CD8-positive, alpha-beta memory T cell (primary cell): Measurements from ENCODE around the gene PALM2AKAP2. TPM values are rescaled to one million over a fixed set of nuclear protein-coding genes. Genes with fewer than 3 reads are reported as not detected.

Experiments used
- CTCF ChIA-PET: fragments of 350-600 bp; sonication (Branson Sonifier 250); formaldehyde crosslinking; loops from one replicate; lab custom pipeline; 2021; ENCODE audit warnings: antibody characterized with exemption; lab: Charles Lee
- POLR2A ChIA-PET: fragments of 350-600 bp; sonication (Branson Sonifier 250); formaldehyde crosslinking; loops from one replicate; lab custom pipeline; 2021; ENCODE audit warnings: antibody characterized with exemption; lab: Charles Lee
- DNase-seq, 5 donors: peaks; one replicate each; pipeline versions ENCODE4 v3.0.0 to v3.0.0-alpha.2; 2020 to 2022; ENCODE audit warnings: mixed read lengths in 1 of 5
- H3K27ac ChIP-seq: one replicate; pipeline ENCODE4 v1.7.0; 2013; ENCODE audit warnings: low read depth, mild to moderate bottlenecking, low read length, moderate library complexity
- H3K27me3 ChIP-seq: 2 replicates; pipeline ENCODE4 v1.7.0; 2013; ENCODE audit warnings: low read length, mild to moderate bottlenecking; ENCODE audit not compliant: insufficient read depth, poor library complexity, severe bottlenecking
- H3K36me3 ChIP-seq: 2 replicates; pipeline ENCODE4 v1.7.0; 2013; ENCODE audit warnings: mild to moderate bottlenecking, low read length, moderate library complexity; ENCODE audit not compliant: insufficient read depth
- H3K4me1 ChIP-seq: 2 replicates; pipeline ENCODE4 v1.7.0; 2013; ENCODE audit warnings: mild to moderate bottlenecking, low read length, moderate library complexity; ENCODE audit not compliant: insufficient read depth
- H3K4me3 ChIP-seq: 2 replicates; pipeline ENCODE4 v1.7.0; 2013; ENCODE audit warnings: mild to moderate bottlenecking, low read length
- H3K9me3 ChIP-seq: 2 replicates; pipeline ENCODE4 v1.7.0; 2013; ENCODE audit warnings: mild to moderate bottlenecking, low read length
- H3K27ac Mint-ChIP-seq, 8 donors: one replicate each; pipeline ENCODE4 v1.8.0; 2020 to 2021; ENCODE audit warnings: mixed read lengths in 8 of 8, mild to moderate bottlenecking in 6 of 8, inconsistent platforms in 3 of 8, moderate library complexity in 3 of 8
- H3K27me3 Mint-ChIP-seq, 2 donors: one replicate each; pipeline ENCODE4 v1.8.0; 2020 to 2021; ENCODE audit warnings: mixed read lengths in 2 of 2, mild to moderate bottlenecking in 1 of 2, moderate library complexity in 1 of 2
- H3K36me3 Mint-ChIP-seq, 3 donors: one replicate each; pipeline ENCODE4 v1.8.0; 2020 to 2021; ENCODE audit warnings: mixed read lengths in 3 of 3, inconsistent platforms in 1 of 3, mild to moderate bottlenecking in 1 of 3
- H3K4me1 Mint-ChIP-seq, 3 donors: one replicate each; pipeline ENCODE4 v1.8.0; 2020 to 2021; ENCODE audit warnings: mixed read lengths in 3 of 3, inconsistent platforms in 1 of 3, mild to moderate bottlenecking in 1 of 3
- H3K4me3 Mint-ChIP-seq, 7 donors: one replicate each; pipeline ENCODE4 v1.8.0; 2020 to 2021; ENCODE audit warnings: mixed read lengths in 7 of 7, mild to moderate bottlenecking in 6 of 7, moderate library complexity in 4 of 7, inconsistent platforms in 2 of 7
- H3K9me3 Mint-ChIP-seq, 5 donors: one replicate each; pipeline ENCODE4 v1.8.0; 2020 to 2022; ENCODE audit warnings: mixed read lengths in 5 of 5, mild to moderate bottlenecking in 3 of 5, moderate library complexity in 2 of 5, inconsistent platforms in 1 of 5
- polyA plus RNA-seq: library from polyadenylated mRNA; unstranded; fragments of 300-500 nt; fragmentation: Illumina TruSeq; gene quantifications from one replicate; pipeline ENCODE4 v1.2.3, GENCODE V29; 2021
- total RNA-seq, 2 experiments: library from RNA; stranded (reverse); gene quantifications; one replicate each; pipeline ENCODE4 v1.2.3, GENCODE V29; 2021

PALM2AKAP2 gene
- total and polyA plus RNA-seq, 3 experiments from 2014 or later: 0.15 TPM; not detected in 2

GRCh38 chr9:109766351-109766750, 13.6 kb upstream of the PALM2AKAP2 start:
- H3K4me3 ChIP-seq: no peak overlapping the region
- no peak for DNase-seq
- CTCF ChIA-PET: no interaction called here

GRCh38 chr9:109767404-109767803, 12.6 kb upstream of the PALM2AKAP2 start:
- Histone ChIP-seq H3K4me1 (no peaks in the 10 kb centered on the region), H3K4me3 (no peak overlapping the region), H3K36me3 (no peaks in the 10 kb centered on the region), H3K27me3 (no peaks in the 10 kb centered on the region), H3K9me3 (no peaks in the 10 kb centered on the region), H3K27ac (no peak overlapping the region)
- Mint-ChIP-seq H3K27me3 (peaks cover 7 to 10% of the 10 kb centered on the region in 2 donors), H3K9me3 (peaks cover 0 to 2% (median 0%) of the 10 kb centered on the region in 5 donors), H3K27ac (no peak overlapping the region), H3K4me3 (no peak overlapping the region), H3K36me3 (no peaks in the 10 kb centered on the region), H3K4me1 (no peaks in the 10 kb centered on the region)
- ChIA-PET CTCF (no interaction called here), POLR2A (no interaction called here)
- no peak for DNase-seq

More at GRCh38 chr9:109766351-109766750, 13.6 kb upstream of the PALM2AKAP2 start:
- no peaks in the 10 kb centered on the region for H3K36me3 ChIP-seq
- H3K9me3 ChIP-seq: no peaks in the 10 kb centered on the region
- no peaks in the 10 kb centered on the region for H3K4me1 ChIP-seq
- H3K36me3 Mint-ChIP-seq: no peaks in the 10 kb centered on the region
- H3K27ac Mint-ChIP-seq: no peak overlapping the region
- H3K27me3 Mint-ChIP-seq: peaks cover 3 to 9% of the 10 kb centered on the region in 2 donors
- H3K4me1 Mint-ChIP-seq: no peaks in the 10 kb centered on the region
- POLR2A ChIA-PET: no interaction called here
- no peak overlapping the region for H3K4me3 Mint-ChIP-seq
- H3K9me3 Mint-ChIP-seq: peaks cover 0 to 5% (median 0%) of the 10 kb centered on the region in 5 donors
- no peaks in the 10 kb centered on the region for H3K27me3 ChIP-seq
- H3K27ac ChIP-seq: no peak overlapping the region

- Mint-ChIP-seq H3K4me1 (no peaks in the 10 kb centered on the region), H3K9me3 (peaks cover 0 to 2% (median 0%) of the 10 kb centered on the region in 5 donors), H3K27me3 (peaks cover 7 to 9% of the 10 kb centered on the region in 2 donors), H3K4me3 (no peak overlapping the region), H3K36me3 (no peaks in the 10 kb centered on the region), H3K27ac (no peak overlapping the region)
- Histone ChIP-seq H3K4me1 (no peaks in the 10 kb centered on the region), H3K27me3 (no peaks in the 10 kb centered on the region), H3K36me3 (no peaks in the 10 kb centered on the region), H3K9me3 (no peaks in the 10 kb centered on the region), H3K27ac (no peak overlapping the region), H3K4me3 (no peak overlapping the region)
- no peak for DNase-seq
- ChIA-PET POLR2A (no interaction called here), CTCF (no interaction called here)
Measured at GRCh38 chr9:109767814-109768213, 12.2 kb upstream of the PALM2AKAP2 start.

- no peak overlapping the region for H3K4me3 Mint-ChIP-seq
- no peaks in the 10 kb centered on the region for H3K4me1 ChIP-seq
- no peak for DNase-seq
- H3K27ac ChIP-seq: no peak overlapping the region
- H3K27ac Mint-ChIP-seq: no peak overlapping the region
- no peaks in the 10 kb centered on the region for H3K27me3 ChIP-seq
- no peaks in the 10 kb centered on the region for H3K36me3 ChIP-seq
- peaks cover 0 to 2% (median 0%) of the 10 kb centered on the region in 5 donors for H3K9me3 Mint-ChIP-seq
- POLR2A ChIA-PET: no interaction called here
- H3K9me3 ChIP-seq: no peaks in the 10 kb centered on the region
- peaks cover 7 to 10% of the 10 kb centered on the region in 2 donors for H3K27me3 Mint-ChIP-seq
- H3K36me3 Mint-ChIP-seq: no peaks in the 10 kb centered on the region
- H3K4me1 Mint-ChIP-seq: no peaks in the 10 kb centered on the region
- no peak overlapping the region for H3K4me3 ChIP-seq
- CTCF ChIA-PET: no interaction called here
Measured at GRCh38 chr9:109769250-109769649, 10.7 kb upstream of the PALM2AKAP2 start.

- Histone ChIP-seq H3K4me3 (no peak overlapping the region), H3K36me3 (no peaks in the 10 kb centered on the region), H3K27me3 (no peaks in the 10 kb centered on the region), H3K4me1 (no peaks in the 10 kb centered on the region), H3K9me3 (no peaks in the 10 kb centered on the region), H3K27ac (no peak overlapping the region)
- CTCF ChIA-PET: no interaction called here
- Mint-ChIP-seq H3K27me3 (peaks cover 7 to 8% of the 10 kb centered on the region in 2 donors), H3K4me3 (no peak overlapping the region), H3K4me1 (no peaks in the 10 kb centered on the region), H3K9me3 (peaks cover 0 to 2% (median 0%) of the 10 kb centered on the region in 5 donors), H3K36me3 (no peaks in the 10 kb centered on the region), H3K27ac (no peak overlapping the region)
- no peak for DNase-seq
- POLR2A ChIA-PET: no interaction called here
Measured at GRCh38 chr9:109770101-109770500, 9.9 kb upstream of the PALM2AKAP2 start.

GRCh38 chr9:109771087-109771486, 8.9 kb upstream of the PALM2AKAP2 start:
- peaks cover 0 to 2% (median 0%) of the 10 kb centered on the region in 5 donors for H3K9me3 Mint-ChIP-seq
- Histone ChIP-seq H3K27me3 (no peaks in the 10 kb centered on the region), H3K4me3 (no peak overlapping the region), H3K36me3 (no peaks in the 10 kb centered on the region), H3K4me1 (no peaks in the 10 kb centered on the region), H3K9me3 (no peaks in the 10 kb centered on the region), H3K27ac (no peak overlapping the region)
- H3K4me3 Mint-ChIP-seq: no peak overlapping the region
- DNase-seq: no peak
- no peak overlapping the region for H3K27ac Mint-ChIP-seq
- ChIA-PET POLR2A (no interaction called here), CTCF (no interaction called here)
- H3K36me3 Mint-ChIP-seq: no peaks in the 10 kb centered on the region
- peaks cover 7 to 8% of the 10 kb centered on the region in 2 donors for H3K27me3 Mint-ChIP-seq
- no peaks in the 10 kb centered on the region for H3K4me1 Mint-ChIP-seq

- no peaks in the 10 kb centered on the region for H3K9me3 ChIP-seq
- Mint-ChIP-seq H3K27ac (no peak overlapping the region), H3K27me3 (peaks cover 7 to 8% of the 10 kb centered on the region in 2 donors), H3K9me3 (peaks cover 0 to 2% (median 0%) of the 10 kb centered on the region in 5 donors), H3K4me3 (no peak overlapping the region), H3K4me1 (no peaks in the 10 kb centered on the region), H3K36me3 (no peaks in the 10 kb centered on the region)
- H3K27ac ChIP-seq: no peak overlapping the region
- POLR2A ChIA-PET: no interaction called here
- no peaks in the 10 kb centered on the region for H3K4me1 ChIP-seq
- H3K4me3 ChIP-seq: no peak overlapping the region
- no peaks in the 10 kb centered on the region for H3K36me3 ChIP-seq
- H3K27me3 ChIP-seq: no peaks in the 10 kb centered on the region
- CTCF ChIA-PET: no interaction called here
- no peak for DNase-seq
Measured at GRCh38 chr9:109771796-109772531, 8.0 kb upstream of the PALM2AKAP2 start.

- peaks cover 0 to 2% (median 0%) of the 10 kb centered on the region in 5 donors for H3K9me3 Mint-ChIP-seq
- CTCF ChIA-PET: interaction anchor here (1.5 kb wide), 1 partner anchor 17 kb away, joined by 3 read pairs; no protein-coding TSS in a partner anchor
- Histone ChIP-seq H3K4me1 (no peaks in the 10 kb centered on the region), H3K27me3 (no peaks in the 10 kb centered on the region), H3K27ac (no peak overlapping the region), H3K36me3 (no peaks in the 10 kb centered on the region), H3K9me3 (no peaks in the 10 kb centered on the region), H3K4me3 (no peak overlapping the region)
- H3K27me3 Mint-ChIP-seq: peaks cover 12 to 15% of the 10 kb centered on the region in 2 donors
- no peak overlapping the region for H3K27ac Mint-ChIP-seq
- POLR2A ChIA-PET: no interaction called here
- DNase-seq: no peak
- H3K4me1 Mint-ChIP-seq: peaks cover 0 to 1% (median 0%) of the 10 kb centered on the region in 3 donors
- no peaks in the 10 kb centered on the region for H3K36me3 Mint-ChIP-seq
- no peak overlapping the region for H3K4me3 Mint-ChIP-seq
Measured at GRCh38 chr9:109775516-109775915, 4.5 kb upstream of the PALM2AKAP2 start.
